Upper lobe of left lung (tissue), 4 donors: Measurements from ENCODE around the gene CSF1.

Source experiments
- EP300 ChIP-seq, 4 donors: sonication (generic); formaldehyde crosslinking; IDR thresholded peaks; one replicate each; pipeline ENCODE4 v1.5.1; 2017; ENCODE audit warnings: antibody characterized with exemption in 4 of 4, control low read depth in 2 of 4
- POLR2A ChIP-seq, 4 donors: fragments of 450-650 bp; IDR thresholded peaks; one replicate each; pipeline ENCODE4 v1.5.1; 2016 to 2017; ENCODE audit warnings: antibody characterized with exemption in 4 of 4, mild to moderate bottlenecking in 2 of 4
- POLR2AphosphoS5 ChIP-seq, 2 donors: sonication (generic); formaldehyde crosslinking; IDR thresholded peaks; one replicate each; pipeline ENCODE4 v1.5.1; 2017; ENCODE audit warnings: antibody characterized with exemption in 2 of 2
- TF ChIP-seq, protein P1 (sequence below), 6 experiments: fragments of 450-650 bp in 4 of 6; fragments of 200-600 bp in 2 of 6; sonication (generic) in 2 of 6; IDR thresholded peaks; one replicate each; pipeline ENCODE4 v1.5.1; 2016 to 2019; ENCODE audit warnings: antibody characterized with exemption in 6 of 6

DNA sequence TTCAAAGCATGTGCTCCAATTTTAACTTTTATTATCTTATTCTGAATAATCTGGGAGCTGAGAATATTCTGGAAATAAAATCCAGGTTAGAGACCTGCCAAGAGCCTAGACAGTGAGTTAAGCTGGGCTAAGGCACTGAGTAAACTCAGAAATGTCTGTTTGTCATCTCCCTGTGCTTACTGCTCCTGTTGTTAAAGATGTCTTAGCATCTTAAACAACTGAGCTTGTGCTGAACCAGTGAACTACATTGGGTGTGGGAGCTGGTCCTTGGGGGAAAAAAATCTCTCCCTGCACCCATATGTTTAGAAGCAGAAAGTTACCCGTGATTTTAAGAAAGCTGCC lies 49.0 kb downstream of the CSF1 start:
- no peak for TF ChIP-seq EP300 (IDR thresholded peaks at IDR 0.05)
- TF ChIP-seq, protein P1, sequence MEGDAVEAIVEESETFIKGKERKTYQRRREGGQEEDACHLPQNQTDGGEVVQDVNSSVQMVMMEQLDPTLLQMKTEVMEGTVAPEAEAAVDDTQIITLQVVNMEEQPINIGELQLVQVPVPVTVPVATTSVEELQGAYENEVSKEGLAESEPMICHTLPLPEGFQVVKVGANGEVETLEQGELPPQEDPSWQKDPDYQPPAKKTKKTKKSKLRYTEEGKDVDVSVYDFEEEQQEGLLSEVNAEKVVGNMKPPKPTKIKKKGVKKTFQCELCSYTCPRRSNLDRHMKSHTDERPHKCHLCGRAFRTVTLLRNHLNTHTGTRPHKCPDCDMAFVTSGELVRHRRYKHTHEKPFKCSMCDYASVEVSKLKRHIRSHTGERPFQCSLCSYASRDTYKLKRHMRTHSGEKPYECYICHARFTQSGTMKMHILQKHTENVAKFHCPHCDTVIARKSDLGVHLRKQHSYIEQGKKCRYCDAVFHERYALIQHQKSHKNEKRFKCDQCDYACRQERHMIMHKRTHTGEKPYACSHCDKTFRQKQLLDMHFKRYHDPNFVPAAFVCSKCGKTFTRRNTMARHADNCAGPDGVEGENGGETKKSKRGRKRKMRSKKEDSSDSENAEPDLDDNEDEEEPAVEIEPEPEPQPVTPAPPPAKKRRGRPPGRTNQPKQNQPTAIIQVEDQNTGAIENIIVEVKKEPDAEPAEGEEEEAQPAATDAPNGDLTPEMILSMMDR (IDR thresholded peaks at IDR 0.05), result no peak
- peak in 1 of 4 donors; percentile 15 for TF ChIP-seq POLR2A (IDR thresholded peaks at IDR 0.05)
- no peak for TF ChIP-seq POLR2AphosphoS5 (IDR thresholded peaks at IDR 0.05)
